PFSK-1 (cell line): Measurements from ENCODE around the gene GORASP1. TPM values are rescaled to one million over a fixed set of nuclear protein-coding genes. Genes with fewer than 3 reads are reported as not detected.

ENCODE experiments used
- FOXP2 ChIP-seq: optimal IDR thresholded peaks from 2 replicates; pipeline ENCODE3; 2011; ENCODE audit warnings: borderline replicate concordance, control low read depth, inconsistent platforms; ENCODE audit not compliant: insufficient read depth; ENCODE audit errors: extremely low read length, extremely low read depth
- POLR2AphosphoS5 ChIP-seq: IDR thresholded peaks from 2 replicates; pipeline ENCODE4 v1.6.1; 2012; ENCODE audit warnings: low read depth, mild to moderate bottlenecking, control low read depth, low read length, moderate library complexity
- REST ChIP-seq, 2 experiments: IDR thresholded peaks; 2 replicates each; pipeline versions ENCODE4 v1.6.1 to v1.8.0; 2011 to 2012; ENCODE audit warnings: low read depth in 2 of 2, low read length in 2 of 2, control low read depth in 1 of 2, inconsistent platforms in 1 of 2, mild to moderate bottlenecking in 1 of 2, moderate library complexity in 1 of 2; ENCODE audit not compliant: insufficient read depth in 1 of 2
- SIN3A ChIP-seq: IDR thresholded peaks from 2 replicates; pipeline ENCODE4 v1.6.1; 2012; ENCODE audit warnings: mild to moderate bottlenecking, low read length, moderate library complexity, borderline replicate concordance; ENCODE audit not compliant: insufficient read depth
- TAF1 ChIP-seq: IDR thresholded peaks from 2 replicates; pipeline ENCODE4 v1.6.1; 2012; ENCODE audit warnings: low read length, control low read depth, borderline replicate concordance; ENCODE audit not compliant: insufficient read depth
- polyA plus RNA-seq: library from polyadenylated mRNA; unstranded; fragments of >200 nt; gene quantifications from one replicate; pipeline ENCODE4 v1.2.1, GENCODE V29; 2012; ENCODE audit warnings: low read depth, missing spikeins; ENCODE audit not compliant: insufficient read length

Gene GORASP1
- 29.7 TPM for polyA plus RNA-seq

DNA sequence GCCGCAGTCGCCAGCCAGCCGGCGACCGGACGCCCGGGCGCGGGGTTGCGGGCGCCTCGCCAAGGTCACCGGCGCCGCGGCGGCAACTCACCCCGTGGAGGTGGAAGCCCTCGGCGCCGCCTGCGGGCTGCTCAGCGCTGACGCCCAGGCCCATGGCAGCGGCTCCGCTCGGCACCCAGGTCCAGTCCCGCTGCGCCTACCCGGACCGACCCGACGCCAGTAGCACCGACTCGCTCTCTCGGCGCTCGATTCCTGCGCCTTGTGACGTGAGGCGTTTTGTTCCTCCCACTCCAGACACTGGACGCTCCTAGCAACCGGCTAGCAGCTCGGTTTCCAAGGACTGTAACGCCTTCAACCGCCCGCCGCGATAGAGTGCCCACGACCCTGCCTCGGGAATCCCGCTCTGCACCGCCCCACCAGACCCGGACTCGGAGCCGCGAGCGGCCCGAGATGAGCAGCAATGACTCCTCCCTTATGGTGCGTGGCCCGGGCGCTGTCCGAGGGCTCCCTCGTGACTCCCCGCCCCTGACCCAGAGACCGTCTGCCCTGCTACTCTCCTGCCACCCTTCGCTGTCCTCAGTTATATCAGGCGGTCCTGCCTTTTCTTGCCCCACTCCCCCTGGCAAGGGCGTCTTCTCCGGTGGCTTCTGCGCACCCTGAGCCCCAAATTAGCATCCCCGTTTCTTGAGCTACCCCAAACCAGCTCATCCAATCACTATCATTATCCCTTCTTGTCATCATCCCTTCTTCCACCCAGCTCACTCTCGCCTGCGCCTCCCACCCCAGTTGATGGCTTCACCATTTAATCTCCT is at the start of gene GORASP1, which contains the start of gene TTC21A:
Gene GORASP1, minus strand, starts transcription at position 240 of the 812 bp plus-strand sequence. Its CDS starts 86 bp downstream, at position 154.
Gene TTC21A, plus strand, starts transcription at position 293 of the 812 bp plus-strand sequence. Its CDS starts 158 bp downstream, at position 451.
- TF ChIP-seq TAF1: no peak
- 0 out of 4 replicates have a peak, but pooled peaks of 1 of the 2 experiments have one; percentile 18 for TF ChIP-seq REST (IDR thresholded peaks at IDR 0.05; ENCODE audit: insufficient read depth in 1 of 2, low read depth in 2 of 2, low read length in 2 of 2)
- peak; percentile 44 for TF ChIP-seq FOXP2
- TF ChIP-seq SIN3A: peak; percentile 45; the same call in 1 of the 2 replicates
- peak; percentile 68; the same call in 1 of the 2 replicates for TF ChIP-seq POLR2AphosphoS5

- TF ChIP-seq SIN3A (no peak), REST (IDR thresholded peaks at IDR 0.05; ENCODE audit: insufficient read depth in 1 of 2, low read depth in 2 of 2, low read length in 2 of 2) (no peak)
Observed at GRCh38 chr3:39156421-39156820, 49.0 kb upstream of the GORASP1 start.

DNA sequence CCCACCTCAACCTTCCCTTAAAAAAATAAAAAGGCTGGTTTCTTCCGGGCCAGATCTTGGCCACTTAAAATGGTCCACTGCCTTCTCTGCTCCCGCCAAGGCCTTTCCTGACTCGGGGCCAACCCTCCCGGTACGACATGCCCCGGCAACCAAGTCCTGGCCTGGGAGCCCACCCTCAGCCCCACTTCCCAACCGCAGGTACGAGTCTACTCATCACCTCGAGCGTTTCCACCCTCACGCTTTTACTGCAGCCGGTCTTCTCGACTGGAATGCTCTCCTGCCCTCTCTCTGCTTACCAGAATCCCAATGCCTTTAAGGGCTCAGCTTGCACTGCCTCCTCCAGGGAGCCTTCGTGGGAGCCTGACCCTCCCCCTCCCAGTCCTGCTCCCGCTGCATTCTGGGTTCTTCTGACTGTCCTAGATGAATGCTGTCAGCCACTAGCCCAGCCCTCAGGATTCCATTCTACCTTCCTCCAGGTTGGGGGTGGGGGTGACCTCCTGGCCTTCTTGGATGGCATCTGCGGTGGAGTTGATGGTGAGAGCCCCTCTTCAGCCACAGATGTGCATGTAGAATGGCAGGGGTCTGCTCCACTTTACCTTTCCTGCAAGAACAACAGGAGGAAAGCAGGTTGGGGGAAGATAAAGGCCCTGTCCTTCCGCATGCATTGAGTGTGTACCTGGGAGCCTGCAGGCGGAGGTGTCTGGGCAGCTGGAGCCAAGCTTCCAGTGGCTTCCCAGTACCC is 47.0 kb upstream of the GORASP1 start:
- TF ChIP-seq FOXP2: no peak
- no peak for TF ChIP-seq POLR2AphosphoS5
- TF ChIP-seq REST (IDR thresholded peaks at IDR 0.05; ENCODE audit: insufficient read depth in 1 of 2, low read depth in 2 of 2, low read length in 2 of 2): no peak
- no peak for TF ChIP-seq TAF1
- TF ChIP-seq SIN3A: no peak

- TF ChIP-seq FOXP2 (no peak), POLR2AphosphoS5 (no peak)
Observed at GRCh38 chr3:39153977-39154279, 46.5 kb upstream of the GORASP1 start.

GRCh38 chr3:39150803-39151631 is 43.6 kb upstream of the GORASP1 start:
- TF ChIP-seq REST (IDR thresholded peaks at IDR 0.05; ENCODE audit: insufficient read depth in 1 of 2, low read depth in 2 of 2, low read length in 2 of 2): no peak
- TF ChIP-seq TAF1: no peak
- no peak for TF ChIP-seq FOXP2
- peak; percentile 38; the same call in 1 of the 2 replicates for TF ChIP-seq SIN3A
- TF ChIP-seq POLR2AphosphoS5: peak; percentile 34; the same call in 1 of the 2 replicates
